RWPE2 (cell line): ENCODE measurements around the gene NPHS1.

Source experiments
- ATAC-seq: fragments of 200-7000 bp; cut with Tn5 transposase; 3 replicates; pipeline ENCODE4 v1.9.1; 2021; ENCODE audit warnings: low read depth
- DNase-seq: peaks from one replicate; pipeline ENCODE4 v3.0.0-alpha.2; 2020; ENCODE audit warnings: low spot score
- H3K27ac ChIP-seq: fragments of 450-650 bp; 2 replicates; pipeline ENCODE4 v1.5.1; 2017; ENCODE audit warnings: mild to moderate bottlenecking; ENCODE audit not compliant: poor library complexity, severe bottlenecking
- H3K27me3 ChIP-seq: fragments of 250-450 bp; sonication (Bioruptor Pico); 2 replicates; pipeline ENCODE4 v1.5.1; 2021; ENCODE audit warnings: mild to moderate bottlenecking, moderate library complexity; ENCODE audit not compliant: insufficient read depth, poor library complexity, severe bottlenecking
- H3K36me3 ChIP-seq: fragments of 250-450 bp; sonication (Bioruptor Pico); 2 replicates; pipeline ENCODE4 v1.5.1; 2020; ENCODE audit warnings: low read depth, mild to moderate bottlenecking, moderate library complexity
- H3K4me1 ChIP-seq: fragments of 250-450 bp; sonication (Bioruptor Pico); 2 replicates; pipeline ENCODE4 v1.5.1; 2021; ENCODE audit warnings: mild to moderate bottlenecking, moderate library complexity; ENCODE audit not compliant: insufficient read depth, poor library complexity, severe bottlenecking
- H3K4me3 ChIP-seq: fragments of 250-450 bp; sonication (Bioruptor Pico); 2 replicates; pipeline ENCODE4 v1.5.1; 2021; ENCODE audit warnings: mild to moderate bottlenecking, moderate library complexity; ENCODE audit not compliant: severe bottlenecking
- H3K9me3 ChIP-seq: fragments of 250-450 bp; sonication (Bioruptor Pico); 2 replicates; pipeline ENCODE4 v1.5.1; 2021; ENCODE audit warnings: mild to moderate bottlenecking, moderate library complexity; ENCODE audit not compliant: severe bottlenecking
- TF ChIP-seq, protein P1 (sequence below): fragments of 450-650 bp; IDR thresholded peaks from one replicate; pipeline ENCODE4 v1.5.1; 2017; ENCODE audit warnings: mild to moderate bottlenecking, moderate library complexity; ENCODE audit not compliant: poor library complexity, severe bottlenecking

Gene NPHS1

DNA sequence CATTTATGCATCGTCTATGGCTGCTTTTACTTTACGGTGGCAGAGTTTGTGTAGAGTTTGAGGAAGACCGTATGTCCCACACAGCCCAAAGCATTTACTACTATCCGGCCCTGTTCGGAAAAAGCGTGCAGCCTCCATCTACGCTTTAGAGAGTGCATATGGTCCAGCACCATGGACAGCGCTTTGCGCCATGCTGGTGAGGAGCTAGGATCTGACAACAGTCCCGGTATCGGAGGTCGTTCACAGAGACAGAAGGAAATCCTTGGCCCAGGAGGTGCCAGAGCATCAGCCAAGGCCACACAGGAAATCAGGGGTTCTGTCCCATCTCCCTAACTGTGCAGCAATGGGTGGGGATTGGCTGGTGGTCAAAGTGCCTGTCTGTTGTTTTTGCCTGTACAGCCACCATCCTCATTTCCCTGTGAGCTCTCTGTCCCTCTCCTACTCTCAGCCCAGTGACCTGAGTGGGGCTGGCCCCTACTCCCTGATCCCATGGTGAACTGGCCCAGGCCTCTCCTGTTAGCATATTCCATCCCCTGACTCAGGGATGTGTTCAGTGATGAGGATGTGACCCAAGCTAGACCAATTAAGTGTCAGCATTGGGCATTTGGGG lies 23.5 kb downstream of the NPHS1 start:
- Histone ChIP-seq H3K4me1 (no peaks in the 10 kb centered on the region), H3K27me3 (no peaks in the 10 kb centered on the region), H3K9me3 (no peaks in the 10 kb centered on the region), H3K27ac (no peak overlapping the region), H3K36me3 (no peaks in the 10 kb centered on the region), H3K4me3 (no peak overlapping the region)
- DNase-seq (no peak), ATAC-seq (peak; percentile 44; the same call in 2 of the 3 replicates)
- TF ChIP-seq, protein P1, sequence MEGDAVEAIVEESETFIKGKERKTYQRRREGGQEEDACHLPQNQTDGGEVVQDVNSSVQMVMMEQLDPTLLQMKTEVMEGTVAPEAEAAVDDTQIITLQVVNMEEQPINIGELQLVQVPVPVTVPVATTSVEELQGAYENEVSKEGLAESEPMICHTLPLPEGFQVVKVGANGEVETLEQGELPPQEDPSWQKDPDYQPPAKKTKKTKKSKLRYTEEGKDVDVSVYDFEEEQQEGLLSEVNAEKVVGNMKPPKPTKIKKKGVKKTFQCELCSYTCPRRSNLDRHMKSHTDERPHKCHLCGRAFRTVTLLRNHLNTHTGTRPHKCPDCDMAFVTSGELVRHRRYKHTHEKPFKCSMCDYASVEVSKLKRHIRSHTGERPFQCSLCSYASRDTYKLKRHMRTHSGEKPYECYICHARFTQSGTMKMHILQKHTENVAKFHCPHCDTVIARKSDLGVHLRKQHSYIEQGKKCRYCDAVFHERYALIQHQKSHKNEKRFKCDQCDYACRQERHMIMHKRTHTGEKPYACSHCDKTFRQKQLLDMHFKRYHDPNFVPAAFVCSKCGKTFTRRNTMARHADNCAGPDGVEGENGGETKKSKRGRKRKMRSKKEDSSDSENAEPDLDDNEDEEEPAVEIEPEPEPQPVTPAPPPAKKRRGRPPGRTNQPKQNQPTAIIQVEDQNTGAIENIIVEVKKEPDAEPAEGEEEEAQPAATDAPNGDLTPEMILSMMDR, result no peak

DNA sequence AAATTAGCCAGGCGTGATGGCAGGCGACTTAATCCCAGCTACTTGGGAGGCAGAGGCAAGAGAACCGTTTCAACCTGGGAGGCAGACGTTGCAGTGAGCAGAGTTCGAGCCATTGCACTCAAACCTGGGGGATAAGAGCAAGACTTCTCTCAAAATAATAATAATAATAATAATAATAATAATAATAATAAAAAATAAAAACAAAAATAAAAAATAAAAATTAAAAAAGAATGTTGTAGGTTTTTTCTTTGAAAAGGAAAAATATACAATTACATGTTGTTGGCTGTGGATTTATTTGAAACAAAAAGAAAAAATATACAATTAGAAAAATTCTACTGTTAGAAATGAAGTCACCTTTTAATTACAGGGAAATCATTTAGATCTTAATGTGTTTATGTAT lies 28.2 kb downstream of the NPHS1 start:
- DNase-seq, result no peak
- Histone ChIP-seq H3K36me3 (no peaks in the 10 kb centered on the region), H3K27ac (no peak overlapping the region), H3K27me3 (no peaks in the 10 kb centered on the region), H3K9me3 (no peaks in the 10 kb centered on the region), H3K4me1 (no peaks in the 10 kb centered on the region), H3K4me3 (no peak overlapping the region)
- TF ChIP-seq, protein P1, result no peak
- no peak for ATAC-seq

DNA sequence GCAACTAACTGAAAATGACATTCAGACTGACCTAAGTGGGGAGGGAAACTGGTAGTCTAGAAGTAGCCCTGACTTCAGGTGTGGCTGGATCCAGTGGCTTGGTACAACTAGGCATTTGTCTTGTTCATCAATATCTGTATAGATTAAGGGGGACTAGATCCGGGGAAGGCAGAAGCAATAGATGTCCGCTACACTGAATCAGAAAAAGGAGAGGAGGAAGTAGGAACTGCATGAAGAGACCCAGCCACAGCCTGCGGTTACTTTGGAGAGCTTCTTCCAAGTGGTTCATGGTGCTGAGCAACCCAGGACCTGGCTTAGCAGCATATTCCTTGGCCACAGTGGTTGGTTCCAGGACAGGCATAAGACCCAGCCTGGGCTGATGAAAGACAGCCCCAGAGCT lies 29.7 kb downstream of the NPHS1 start:
- ATAC-seq, result no peak
- no peak for DNase-seq
- no peak overlapping the region for H3K4me3 ChIP-seq
- H3K27ac ChIP-seq, result no peak overlapping the region
- TF ChIP-seq, protein P1, result no peak
- no peaks in the 10 kb centered on the region for H3K9me3 ChIP-seq
- H3K27me3 ChIP-seq, result no peaks in the 10 kb centered on the region
- H3K36me3 ChIP-seq, result no peaks in the 10 kb centered on the region
- H3K4me1 ChIP-seq, result no peaks in the 10 kb centered on the region

DNA sequence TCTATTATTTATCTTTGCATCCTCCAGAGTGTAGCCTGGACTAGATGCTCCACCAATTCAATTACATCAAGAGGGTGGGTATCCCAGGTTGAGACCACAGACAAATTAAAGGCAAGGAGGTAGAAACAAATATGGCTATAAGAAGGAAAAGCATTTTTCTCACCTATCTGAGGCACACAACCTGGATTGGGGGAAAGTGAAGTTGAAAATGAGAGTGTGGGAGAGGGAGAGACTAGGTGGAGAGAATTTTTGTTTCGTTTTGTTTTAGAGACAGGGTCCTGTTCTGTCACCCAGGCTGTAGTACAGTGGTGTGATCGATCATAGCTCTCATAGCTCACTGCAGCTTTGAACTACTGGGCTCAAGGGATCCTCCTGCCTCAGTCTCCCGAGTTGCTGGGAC lies 33.9 kb downstream of the NPHS1 start:
- Histone ChIP-seq H3K27ac (no peak overlapping the region), H3K4me1 (no peaks in the 10 kb centered on the region), H3K9me3 (no peaks in the 10 kb centered on the region), H3K4me3 (no peak overlapping the region), H3K36me3 (no peaks in the 10 kb centered on the region), H3K27me3 (no peaks in the 10 kb centered on the region)
- ATAC-seq (no peak), DNase-seq (no peak)
- TF ChIP-seq, protein P1, result no peak

DNA sequence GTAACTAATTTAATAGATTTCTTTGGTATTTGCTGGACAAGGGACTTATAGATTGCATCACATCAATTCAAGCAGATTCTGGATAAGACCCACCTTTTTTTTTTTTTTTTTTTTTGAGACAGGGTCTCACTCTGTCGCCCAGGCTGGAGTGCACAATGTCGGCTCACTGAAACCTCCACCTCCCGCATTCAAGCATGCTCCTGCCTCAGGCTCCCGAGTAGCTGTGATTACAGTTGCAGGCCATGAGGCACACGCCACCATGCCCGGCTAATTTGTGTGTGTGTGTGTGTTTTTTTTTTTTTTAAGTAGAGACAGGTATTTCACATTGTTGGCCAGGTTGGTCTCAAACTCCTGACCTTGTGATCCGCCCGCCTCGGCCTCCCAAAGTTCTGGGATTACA lies 35.5 kb downstream of the NPHS1 start:
- Histone ChIP-seq H3K27ac (no peak overlapping the region), H3K4me3 (no peak overlapping the region), H3K4me1 (no peaks in the 10 kb centered on the region), H3K36me3 (no peaks in the 10 kb centered on the region), H3K9me3 (no peaks in the 10 kb centered on the region), H3K27me3 (no peaks in the 10 kb centered on the region)
- ATAC-seq, result no peak
- TF ChIP-seq, protein P1, result no peak
- no peak for DNase-seq
